Measurements from ENCODE around the gene EPS8. TPM values are rescaled to one million over a fixed set of nuclear protein-coding genes. Genes with fewer than 3 reads are reported as not detected.

EPS8 gene
- total and polyA plus RNA-seq, 3 donors from 2014 or later, result 40.0 to 81.8 (median 65.3) TPM

DNA sequence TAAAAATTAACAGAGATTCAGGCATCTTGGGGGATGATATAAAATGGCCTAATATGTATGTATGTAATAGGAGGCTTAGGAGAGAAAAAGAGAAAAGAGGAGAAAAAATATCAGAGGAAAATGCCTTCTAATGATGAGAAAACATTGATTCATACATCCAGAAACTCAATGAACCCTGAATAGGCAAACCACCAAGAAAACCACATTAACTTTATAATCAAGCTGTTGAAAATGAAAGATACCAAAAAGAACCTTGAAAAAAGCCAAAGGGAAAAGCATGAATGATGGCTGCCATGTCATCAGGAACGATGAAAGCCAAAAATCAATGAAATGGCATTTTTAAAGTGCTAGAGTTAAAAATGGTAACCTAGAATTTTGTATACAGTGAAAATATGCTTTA lies 180.2 kb downstream of the EPS8 start:
- no peak for DNase-seq
- intact Hi-C loops (cut with DNase I; ENCODE audit: low total_unique reads), result no loop called here
- H3K27ac ChIP-seq, result no peak overlapping the region
- WGBS, 2 donors, result 80 to 82% methylated on average over 1 of the region's 1 CpG
- TF ChIP-seq, protein P1, sequence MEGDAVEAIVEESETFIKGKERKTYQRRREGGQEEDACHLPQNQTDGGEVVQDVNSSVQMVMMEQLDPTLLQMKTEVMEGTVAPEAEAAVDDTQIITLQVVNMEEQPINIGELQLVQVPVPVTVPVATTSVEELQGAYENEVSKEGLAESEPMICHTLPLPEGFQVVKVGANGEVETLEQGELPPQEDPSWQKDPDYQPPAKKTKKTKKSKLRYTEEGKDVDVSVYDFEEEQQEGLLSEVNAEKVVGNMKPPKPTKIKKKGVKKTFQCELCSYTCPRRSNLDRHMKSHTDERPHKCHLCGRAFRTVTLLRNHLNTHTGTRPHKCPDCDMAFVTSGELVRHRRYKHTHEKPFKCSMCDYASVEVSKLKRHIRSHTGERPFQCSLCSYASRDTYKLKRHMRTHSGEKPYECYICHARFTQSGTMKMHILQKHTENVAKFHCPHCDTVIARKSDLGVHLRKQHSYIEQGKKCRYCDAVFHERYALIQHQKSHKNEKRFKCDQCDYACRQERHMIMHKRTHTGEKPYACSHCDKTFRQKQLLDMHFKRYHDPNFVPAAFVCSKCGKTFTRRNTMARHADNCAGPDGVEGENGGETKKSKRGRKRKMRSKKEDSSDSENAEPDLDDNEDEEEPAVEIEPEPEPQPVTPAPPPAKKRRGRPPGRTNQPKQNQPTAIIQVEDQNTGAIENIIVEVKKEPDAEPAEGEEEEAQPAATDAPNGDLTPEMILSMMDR (IDR thresholded peaks at IDR 0.05), result no peak
- TF ChIP-seq POLR2A (IDR thresholded peaks at IDR 0.05), result no peak
- no peaks in the 10 kb centered on the region for H3K4me1 ChIP-seq
- H3K27me3 ChIP-seq, result no peaks in the 10 kb centered on the region
- H3K9me3 ChIP-seq, result no peaks in the 10 kb centered on the region
- H3K36me3 ChIP-seq (ENCODE audit: low read depth, missing control alignments), result no peaks in the 10 kb centered on the region
- no peak overlapping the region for H3K4me3 ChIP-seq

DNA sequence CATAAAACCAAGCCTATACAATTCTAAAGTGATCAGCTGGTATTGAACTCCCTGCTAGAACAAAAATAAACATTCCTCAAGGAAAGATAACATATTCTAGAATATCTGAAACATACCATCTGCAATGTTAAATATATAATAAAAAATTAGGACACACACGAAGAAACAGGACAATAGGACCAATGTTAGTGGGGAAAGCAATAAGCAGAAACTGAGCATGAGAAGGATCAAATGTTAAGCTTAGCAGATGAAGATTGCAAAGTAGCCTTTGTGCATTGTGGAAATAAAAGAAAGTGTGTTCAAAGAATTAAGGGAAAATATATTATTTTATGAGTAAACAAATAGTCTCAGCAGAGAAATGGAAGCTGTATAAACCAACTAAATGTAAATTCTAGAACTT lies 180.8 kb downstream of the EPS8 start:
- intact Hi-C loops (cut with DNase I; ENCODE audit: low total_unique reads), result no loop called here
- no peak for DNase-seq
- H3K27me3 ChIP-seq, result no peaks in the 10 kb centered on the region
- no peaks in the 10 kb centered on the region for H3K36me3 ChIP-seq (ENCODE audit: low read depth, missing control alignments)
- no peak overlapping the region for H3K27ac ChIP-seq
- no peak overlapping the region for H3K4me3 ChIP-seq
- no peaks in the 10 kb centered on the region for H3K4me1 ChIP-seq
- no peaks in the 10 kb centered on the region for H3K9me3 ChIP-seq
- 54 to 71% methylated on average over 1 of the region's 1 CpG for WGBS, 2 donors
- TF ChIP-seq POLR2A (IDR thresholded peaks at IDR 0.05), result no peak
- TF ChIP-seq, protein P1 (IDR thresholded peaks at IDR 0.05), result no peak

DNA sequence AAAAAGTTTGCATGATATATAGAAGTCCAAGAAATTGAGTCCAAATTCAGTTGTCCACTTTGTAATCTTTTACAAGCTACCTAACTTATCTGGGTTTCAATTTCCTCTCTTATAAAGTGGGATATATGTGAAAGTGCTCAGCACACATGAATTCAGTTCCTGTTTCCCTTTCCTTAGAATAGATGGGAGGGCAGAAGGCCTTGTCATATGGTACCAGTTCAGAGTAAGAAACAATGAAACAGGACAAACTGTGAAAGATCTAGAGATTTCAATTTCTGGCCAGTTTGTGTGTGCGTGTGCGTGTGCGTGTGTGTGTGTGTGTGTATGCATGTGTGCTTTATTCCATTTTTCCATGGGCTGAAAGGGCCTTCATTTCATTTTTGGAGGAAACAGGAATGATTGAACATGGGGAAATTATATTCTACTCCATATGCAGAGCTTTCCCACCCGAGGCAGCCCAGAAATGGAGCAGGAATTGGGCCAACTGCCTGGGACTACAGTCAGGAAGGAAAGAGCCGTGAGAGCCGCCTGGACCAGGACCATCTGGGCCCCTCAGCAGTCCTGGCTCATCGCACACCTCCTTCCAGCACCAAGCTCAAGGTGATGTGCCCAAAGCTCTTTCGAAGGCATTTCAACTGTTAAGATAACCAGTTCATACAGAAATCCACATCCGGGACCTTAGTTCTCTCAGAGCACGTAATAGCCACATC lies 183.2 kb downstream of the EPS8 start:
- no peak for TF ChIP-seq POLR2A (IDR thresholded peaks at IDR 0.05)
- TF ChIP-seq, protein P1 (IDR thresholded peaks at IDR 0.05), result no peak
- Histone ChIP-seq H3K4me1 (no peaks in the 10 kb centered on the region), H3K27me3 (no peaks in the 10 kb centered on the region), H3K36me3 (ENCODE audit: low read depth, missing control alignments) (no peaks in the 10 kb centered on the region), H3K27ac (no peak overlapping the region), H3K9me3 (no peaks in the 10 kb centered on the region), H3K4me3 (no peak overlapping the region)
- no peak for DNase-seq
- intact Hi-C loops (cut with DNase I; ENCODE audit: low total_unique reads), result no loop called here
- WGBS, 2 donors, result 78 to 83% methylated on average over 7 to 10 of the region's 10 CpGs

DNA sequence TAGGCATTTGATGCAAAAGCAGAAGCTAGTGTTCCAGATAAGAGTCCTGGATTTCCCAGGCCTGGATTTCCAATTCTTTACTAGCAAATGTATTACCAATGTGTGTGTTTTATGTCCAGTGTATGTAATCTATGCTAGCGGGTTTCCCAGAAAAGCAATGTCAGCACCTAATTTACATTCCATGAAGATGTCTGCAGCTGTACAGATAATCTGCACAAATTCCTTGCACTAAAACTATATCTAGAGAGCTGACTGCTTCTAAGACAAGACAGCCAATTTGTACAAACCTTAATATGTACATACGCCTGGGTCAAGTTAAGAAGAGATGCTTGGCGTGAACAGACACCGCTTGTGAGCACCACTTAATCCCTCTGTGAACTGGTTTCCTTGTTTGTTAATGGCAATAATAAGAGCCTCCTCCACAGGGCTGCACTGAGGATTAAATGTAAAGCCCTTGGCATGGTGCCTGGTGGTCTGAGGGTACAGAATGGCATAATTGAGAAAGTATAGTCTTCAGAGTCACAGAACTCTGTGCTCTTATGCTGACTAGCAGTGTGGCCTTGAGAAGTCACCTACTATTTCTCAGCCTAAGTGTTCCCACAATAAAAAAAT lies 185.6 kb downstream of the EPS8 start:
- intact Hi-C loops (cut with DNase I; ENCODE audit: low total_unique reads), result no loop called here
- no peaks in the 10 kb centered on the region for H3K36me3 ChIP-seq (ENCODE audit: low read depth, missing control alignments)
- H3K4me3 ChIP-seq, result no peak overlapping the region
- DNase-seq, result no peak
- no peaks in the 10 kb centered on the region for H3K27me3 ChIP-seq
- H3K9me3 ChIP-seq, result no peaks in the 10 kb centered on the region
- TF ChIP-seq, protein P1 (IDR thresholded peaks at IDR 0.05), result no peak
- no peak for TF ChIP-seq POLR2A (IDR thresholded peaks at IDR 0.05)
- no peak overlapping the region for H3K27ac ChIP-seq
- H3K4me1 ChIP-seq, result peaks cover 7% of the 10 kb centered on the region
- 85 to 91% methylated on average over 4 of the region's 4 CpGs for WGBS, 2 donors
